ENCODE measurements around the gene CFAP77.

The CFAP77 gene

GRCh38 chr9:132554755-132555154, 144.7 kb downstream of the CFAP77 start:
- DNase-seq (ENCODE audit: low spot score), result no peak
- TF ChIP-seq, protein P1, sequence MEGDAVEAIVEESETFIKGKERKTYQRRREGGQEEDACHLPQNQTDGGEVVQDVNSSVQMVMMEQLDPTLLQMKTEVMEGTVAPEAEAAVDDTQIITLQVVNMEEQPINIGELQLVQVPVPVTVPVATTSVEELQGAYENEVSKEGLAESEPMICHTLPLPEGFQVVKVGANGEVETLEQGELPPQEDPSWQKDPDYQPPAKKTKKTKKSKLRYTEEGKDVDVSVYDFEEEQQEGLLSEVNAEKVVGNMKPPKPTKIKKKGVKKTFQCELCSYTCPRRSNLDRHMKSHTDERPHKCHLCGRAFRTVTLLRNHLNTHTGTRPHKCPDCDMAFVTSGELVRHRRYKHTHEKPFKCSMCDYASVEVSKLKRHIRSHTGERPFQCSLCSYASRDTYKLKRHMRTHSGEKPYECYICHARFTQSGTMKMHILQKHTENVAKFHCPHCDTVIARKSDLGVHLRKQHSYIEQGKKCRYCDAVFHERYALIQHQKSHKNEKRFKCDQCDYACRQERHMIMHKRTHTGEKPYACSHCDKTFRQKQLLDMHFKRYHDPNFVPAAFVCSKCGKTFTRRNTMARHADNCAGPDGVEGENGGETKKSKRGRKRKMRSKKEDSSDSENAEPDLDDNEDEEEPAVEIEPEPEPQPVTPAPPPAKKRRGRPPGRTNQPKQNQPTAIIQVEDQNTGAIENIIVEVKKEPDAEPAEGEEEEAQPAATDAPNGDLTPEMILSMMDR (IDR thresholded peaks at IDR 0.05; ENCODE audit: extremely low read depth, insufficient read depth, missing control alignments), result no peak
- in situ Hi-C loops (cut with MboI; ENCODE audit: low pct_unique_long_range_greater_than_20kb, low sequenced_read_pairs, unreplicated experiment), result no loop called here

GRCh38 chr9:132555528-132555927, 145.5 kb downstream of the CFAP77 start:
- DNase-seq (ENCODE audit: low spot score), result no peak
- in situ Hi-C loops (cut with MboI; ENCODE audit: low pct_unique_long_range_greater_than_20kb, low sequenced_read_pairs, unreplicated experiment), result no loop called here

GRCh38 chr9:132556235-132556634, 146.2 kb downstream of the CFAP77 start:
- TF ChIP-seq, protein P1 (IDR thresholded peaks at IDR 0.05; ENCODE audit: extremely low read depth, insufficient read depth, missing control alignments), result no peak
- in situ Hi-C loops (cut with MboI; ENCODE audit: low pct_unique_long_range_greater_than_20kb, low sequenced_read_pairs, unreplicated experiment), result no loop called here
- DNase-seq (ENCODE audit: low spot score), result no peak

More at GRCh38 chr9:132555528-132555927, 145.5 kb downstream of the CFAP77 start:
- TF ChIP-seq, protein P1 (IDR thresholded peaks at IDR 0.05; ENCODE audit: extremely low read depth, insufficient read depth, missing control alignments), result no peak

DNA sequence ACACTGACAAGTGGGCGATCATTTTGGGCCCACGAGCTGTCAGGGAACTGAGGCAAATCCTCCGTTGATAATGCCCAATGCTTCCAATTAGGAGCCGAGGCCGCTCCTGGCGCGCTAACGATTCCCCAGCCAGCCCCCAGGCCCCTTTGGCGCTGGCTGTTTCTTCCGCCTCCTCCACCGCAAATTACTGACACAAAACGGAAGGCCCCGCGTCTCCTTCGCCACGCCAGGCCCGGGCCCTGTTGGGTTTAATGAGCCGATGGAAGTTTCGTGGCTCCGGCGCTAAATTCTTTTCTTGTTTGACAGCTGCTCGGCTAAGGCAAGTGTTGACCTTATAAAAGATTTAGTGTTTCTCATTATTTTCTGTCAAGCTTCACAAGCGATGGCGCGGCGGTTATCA, 146.7 kb downstream of the CFAP77 start:
- TF ChIP-seq, protein P1 (IDR thresholded peaks at IDR 0.05; ENCODE audit: extremely low read depth, insufficient read depth, missing control alignments), result no peak
- in situ Hi-C loops (cut with MboI; ENCODE audit: low pct_unique_long_range_greater_than_20kb, low sequenced_read_pairs, unreplicated experiment), result no loop called here
- no peak for DNase-seq (ENCODE audit: low spot score)

DNA sequence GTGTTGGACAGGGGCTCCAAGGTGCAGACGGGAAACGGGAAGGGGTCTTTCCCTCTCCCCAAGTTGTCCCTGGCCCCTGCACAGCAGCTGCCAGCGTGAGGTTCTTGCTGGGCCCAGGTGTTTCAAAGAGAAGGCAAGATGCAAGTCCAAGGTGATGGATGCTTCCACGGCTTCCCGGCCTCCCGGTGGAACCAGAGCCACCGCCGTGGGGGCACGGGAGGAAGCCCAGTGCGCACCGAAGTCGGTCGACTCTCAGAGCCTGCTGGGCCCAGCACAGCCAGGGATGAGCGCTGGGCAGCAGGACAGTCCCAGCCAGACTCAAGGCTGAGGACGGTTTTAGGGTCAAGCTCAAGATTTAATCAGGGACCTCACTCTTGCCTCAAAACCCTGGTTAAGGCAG, 147.1 kb downstream of the CFAP77 start:
- no peak for DNase-seq (ENCODE audit: low spot score)
- in situ Hi-C loops (cut with MboI; ENCODE audit: low pct_unique_long_range_greater_than_20kb, low sequenced_read_pairs, unreplicated experiment), result no loop called here
- TF ChIP-seq, protein P1 (IDR thresholded peaks at IDR 0.05; ENCODE audit: extremely low read depth, insufficient read depth, missing control alignments), result no peak

GRCh38 chr9:132559711-132560110, 149.7 kb downstream of the CFAP77 start:
- DNase-seq (ENCODE audit: low spot score), result no peak
- in situ Hi-C loops (cut with MboI; ENCODE audit: low pct_unique_long_range_greater_than_20kb, low sequenced_read_pairs, unreplicated experiment), result no loop called here
- TF ChIP-seq, protein P1 (IDR thresholded peaks at IDR 0.05; ENCODE audit: extremely low read depth, insufficient read depth, missing control alignments), result no peak
